ENCODE measurements around the gene MYL12A. TPM values are rescaled to one million over a fixed set of nuclear protein-coding genes. Genes with fewer than 3 reads are reported as not detected.
A peak's percentile ranks its signal among the peaks of the same experiment; 100 is the strongest.
"Not testable (repeated sequence)": the region's sequence is repeated elsewhere in the genome, so short reads cannot be mapped to it uniquely, and the experiment has no call there.

MYL12A gene
- total and polyA plus RNA-seq, 2 experiments from 2014 or later = 152 to 420 TPM

DNA sequence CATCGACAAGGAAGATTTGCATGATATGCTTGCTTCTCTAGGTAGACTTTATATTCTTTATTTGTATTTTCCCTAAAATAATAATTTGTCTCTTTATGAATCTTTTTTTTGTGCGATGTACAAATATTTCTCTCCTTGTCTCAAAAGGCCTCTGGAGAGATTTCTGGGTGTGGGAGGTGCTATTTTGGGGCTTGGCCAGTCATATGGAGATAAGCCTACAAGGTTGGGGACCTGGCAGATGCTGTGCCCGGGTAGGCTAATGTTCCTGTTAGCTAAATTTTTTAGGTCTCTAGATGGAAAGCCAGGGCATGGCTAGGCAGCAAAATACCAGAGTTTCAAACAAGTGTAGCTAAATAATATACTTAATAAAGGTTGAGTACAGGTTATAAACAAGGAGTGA lies 25.4 kb downstream of the MYL12A start:
- TF ChIP-seq, protein P1, sequence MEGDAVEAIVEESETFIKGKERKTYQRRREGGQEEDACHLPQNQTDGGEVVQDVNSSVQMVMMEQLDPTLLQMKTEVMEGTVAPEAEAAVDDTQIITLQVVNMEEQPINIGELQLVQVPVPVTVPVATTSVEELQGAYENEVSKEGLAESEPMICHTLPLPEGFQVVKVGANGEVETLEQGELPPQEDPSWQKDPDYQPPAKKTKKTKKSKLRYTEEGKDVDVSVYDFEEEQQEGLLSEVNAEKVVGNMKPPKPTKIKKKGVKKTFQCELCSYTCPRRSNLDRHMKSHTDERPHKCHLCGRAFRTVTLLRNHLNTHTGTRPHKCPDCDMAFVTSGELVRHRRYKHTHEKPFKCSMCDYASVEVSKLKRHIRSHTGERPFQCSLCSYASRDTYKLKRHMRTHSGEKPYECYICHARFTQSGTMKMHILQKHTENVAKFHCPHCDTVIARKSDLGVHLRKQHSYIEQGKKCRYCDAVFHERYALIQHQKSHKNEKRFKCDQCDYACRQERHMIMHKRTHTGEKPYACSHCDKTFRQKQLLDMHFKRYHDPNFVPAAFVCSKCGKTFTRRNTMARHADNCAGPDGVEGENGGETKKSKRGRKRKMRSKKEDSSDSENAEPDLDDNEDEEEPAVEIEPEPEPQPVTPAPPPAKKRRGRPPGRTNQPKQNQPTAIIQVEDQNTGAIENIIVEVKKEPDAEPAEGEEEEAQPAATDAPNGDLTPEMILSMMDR (IDR thresholded peaks at IDR 0.05; ENCODE audit: low read depth, low read length) = no peak
- H3K9me3 ChIP-seq (ENCODE audit: low read depth) = no peaks in the 10 kb centered on the region
- H3K4me3 ChIP-seq = no peak overlapping the region
- DNase-seq (ENCODE audit: low read depth in 1 of 2, low spot score in 1 of 2) = no peak
- peaks cover 26% of the 10 kb centered on the region for H3K36me3 ChIP-seq
- no peaks in the 10 kb centered on the region for H3K4me1 ChIP-seq (ENCODE audit: low read depth)
- no peak overlapping the region for H3K27ac ChIP-seq
- H3K27me3 ChIP-seq = no peaks in the 10 kb centered on the region

DNA sequence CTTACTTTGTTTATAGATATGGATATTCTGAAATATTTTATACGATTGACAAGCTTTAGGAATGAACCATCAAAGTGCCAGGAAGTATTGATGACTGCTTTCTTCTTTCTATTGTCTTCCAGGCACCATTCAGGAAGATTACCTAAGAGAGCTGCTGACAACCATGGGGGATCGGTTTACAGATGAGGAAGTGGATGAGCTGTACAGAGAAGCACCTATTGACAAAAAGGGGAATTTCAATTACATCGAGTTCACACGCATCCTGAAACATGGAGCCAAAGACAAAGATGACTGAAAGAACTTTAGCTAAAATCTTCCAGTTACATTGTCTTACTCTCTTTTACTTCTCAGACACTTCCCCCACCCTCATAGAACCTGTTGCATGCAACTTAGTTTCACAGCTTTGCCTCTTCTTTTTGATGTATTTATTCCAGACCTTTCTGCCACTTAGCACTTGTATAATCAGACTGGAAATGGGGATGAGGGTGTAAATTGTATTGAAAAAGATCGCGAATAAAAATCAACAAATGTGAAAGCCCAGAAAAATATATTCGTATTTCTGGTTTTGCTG lies 30.1 kb downstream of the MYL12A start:
- not testable (repeated sequence) for DNase-seq (ENCODE audit: low read depth in 1 of 2, low spot score in 1 of 2); H3K4me1 ChIP-seq (ENCODE audit: low read depth); H3K27ac ChIP-seq; H3K9me3 ChIP-seq (ENCODE audit: low read depth); H3K27me3 ChIP-seq; H3K4me3 ChIP-seq
- peaks cover 27% of the 10 kb centered on the region for H3K36me3 ChIP-seq

DNA sequence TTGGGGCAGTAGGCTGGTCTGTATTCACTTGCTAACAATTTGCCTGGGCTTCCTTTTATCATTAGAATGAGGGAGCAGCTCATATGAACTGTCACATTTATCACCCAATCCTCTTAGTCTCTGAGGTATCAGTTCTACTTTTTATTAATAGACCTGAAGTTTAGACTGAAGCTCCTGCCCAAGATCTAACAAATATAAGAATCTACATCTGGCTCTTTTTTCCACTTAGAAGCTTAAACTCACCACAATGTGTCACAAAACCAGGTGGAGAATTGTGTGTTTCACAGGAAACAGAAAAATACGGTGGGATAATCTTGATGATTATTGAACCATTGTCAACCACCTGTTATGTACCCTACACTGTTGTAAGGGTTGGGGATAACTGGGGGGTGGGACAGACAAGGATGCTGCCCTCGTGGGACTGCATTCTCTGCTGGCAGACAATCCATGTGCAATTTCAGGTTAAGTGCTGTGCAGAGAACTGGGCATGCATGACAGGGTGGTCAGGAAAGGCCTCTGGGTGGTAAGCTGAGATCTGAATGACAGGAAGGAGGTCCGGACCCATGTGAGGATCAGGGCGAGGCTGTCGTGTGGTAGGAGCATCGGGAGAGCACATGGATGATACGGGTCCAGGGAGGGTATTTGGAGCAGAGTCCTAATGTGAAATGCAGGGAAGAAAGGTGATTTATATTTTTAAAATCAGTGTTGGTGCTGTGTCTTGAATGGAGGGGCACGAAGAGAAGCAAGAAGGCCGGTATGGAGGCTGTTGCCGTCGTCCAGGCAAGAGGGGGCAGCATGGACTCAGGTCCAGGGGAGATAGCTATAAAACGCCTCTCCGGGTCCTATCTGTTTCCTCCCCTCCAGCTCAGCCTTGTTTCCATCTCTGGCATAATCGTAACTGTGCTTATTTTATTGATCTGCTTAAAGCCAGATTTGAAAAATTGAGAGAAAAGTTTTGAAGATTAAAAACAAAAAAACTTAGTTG lies 31.9 kb downstream of the MYL12A start:
- H3K27me3 ChIP-seq = no peaks in the 10 kb centered on the region
- peaks cover 27% of the 10 kb centered on the region for H3K36me3 ChIP-seq
- no peaks in the 10 kb centered on the region for H3K4me1 ChIP-seq (ENCODE audit: low read depth)
- no peak overlapping the region for H3K27ac ChIP-seq
- TF ChIP-seq, protein P1 (IDR thresholded peaks at IDR 0.05; ENCODE audit: low read depth, low read length) = no peak
- no peak for DNase-seq (ENCODE audit: low read depth in 1 of 2, low spot score in 1 of 2)
- no peaks in the 10 kb centered on the region for H3K9me3 ChIP-seq (ENCODE audit: low read depth)
- H3K4me3 ChIP-seq = no peak overlapping the region

DNA sequence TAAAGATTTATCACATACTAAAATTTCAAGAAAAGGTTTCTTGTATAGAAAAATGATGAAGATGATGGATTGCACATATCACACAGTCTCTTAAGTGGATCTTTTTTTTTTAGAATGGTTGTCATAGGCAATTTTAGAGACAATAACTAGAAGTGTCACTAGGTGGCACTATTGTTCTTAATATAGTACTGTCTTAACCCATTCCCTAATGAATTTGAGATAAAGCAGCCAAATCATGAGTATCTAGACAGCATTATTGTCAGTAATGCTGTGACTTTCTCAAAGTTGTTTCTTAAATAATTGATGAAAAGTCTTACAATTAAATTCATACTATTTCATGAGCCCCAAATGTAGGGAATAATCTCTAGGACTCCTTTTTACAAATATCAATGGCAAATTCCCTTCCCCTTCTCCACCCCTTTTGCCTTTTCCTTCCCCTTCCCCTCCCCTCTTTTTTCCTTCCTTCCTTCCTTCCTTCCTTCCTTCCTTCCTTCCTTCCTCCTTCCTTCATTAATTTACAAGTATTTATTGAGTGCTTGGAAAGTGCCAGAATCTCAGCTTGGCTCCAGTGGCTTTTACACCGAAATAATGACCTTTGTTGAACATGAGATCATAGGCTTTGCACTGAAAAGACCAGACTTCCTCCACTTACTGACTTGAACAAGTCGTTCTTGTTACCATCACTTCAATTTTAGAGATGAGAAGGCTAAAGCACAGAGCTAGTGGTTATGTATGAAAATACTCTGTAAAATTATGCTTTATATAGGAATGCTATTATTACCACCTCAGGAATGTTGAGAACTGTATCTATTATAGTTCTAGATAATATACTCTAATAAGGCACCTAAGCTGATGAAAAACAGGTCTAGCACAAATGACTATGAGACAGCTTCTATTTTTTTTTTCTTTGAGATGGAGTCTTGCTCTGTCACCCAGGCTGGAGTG lies 34.1 kb downstream of the MYL12A start:
- no peaks in the 10 kb centered on the region for H3K27me3 ChIP-seq
- TF ChIP-seq, protein P1 (IDR thresholded peaks at IDR 0.05; ENCODE audit: low read depth, low read length) = peak; percentile 42
- H3K27ac ChIP-seq = peak overlapping the region; percentile 34
- peak; percentile 85 to 88 for DNase-seq (ENCODE audit: low read depth in 1 of 2, low spot score in 1 of 2)
- no peaks in the 10 kb centered on the region for H3K4me1 ChIP-seq (ENCODE audit: low read depth)
- H3K36me3 ChIP-seq = peaks cover 11% of the 10 kb centered on the region
- no peaks in the 10 kb centered on the region for H3K9me3 ChIP-seq (ENCODE audit: low read depth)
- H3K4me3 ChIP-seq = no peak overlapping the region

DNA sequence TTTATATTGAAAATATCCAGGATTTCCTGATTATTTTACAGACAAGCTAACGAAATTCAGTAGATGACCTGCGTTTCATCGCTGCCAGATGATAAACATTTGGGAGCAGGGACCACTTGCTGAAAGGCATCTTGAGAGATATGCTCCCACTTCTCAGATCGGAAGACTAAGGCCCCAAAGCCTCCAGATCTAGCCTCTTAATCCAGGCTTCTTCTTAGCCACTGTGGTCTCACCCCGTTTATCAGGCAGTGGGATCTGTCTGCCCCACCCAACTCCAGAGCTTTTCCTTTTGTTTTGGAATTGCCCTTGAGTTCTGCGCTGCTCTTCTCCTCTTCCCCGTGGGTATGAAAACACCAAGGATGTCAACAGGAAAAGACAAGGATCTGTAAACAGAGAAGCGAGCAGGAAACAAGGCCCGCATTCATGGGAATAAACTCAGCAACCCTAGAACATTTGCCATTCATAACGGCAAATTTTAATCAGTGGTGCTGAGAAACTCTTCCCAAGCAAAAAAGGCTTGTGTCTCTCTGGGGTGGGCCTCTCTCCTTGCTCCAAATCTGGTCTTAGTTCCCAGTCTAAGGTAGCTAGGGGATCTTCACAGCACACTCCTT lies 35.8 kb downstream of the MYL12A start:
- TF ChIP-seq, protein P1 (IDR thresholded peaks at IDR 0.05; ENCODE audit: low read depth, low read length) = no peak
- H3K36me3 ChIP-seq = no peaks in the 10 kb centered on the region
- H3K27me3 ChIP-seq = no peaks in the 10 kb centered on the region
- no peak for DNase-seq (ENCODE audit: low read depth in 1 of 2, low spot score in 1 of 2)
- no peaks in the 10 kb centered on the region for H3K9me3 ChIP-seq (ENCODE audit: low read depth)
- no peak overlapping the region for H3K4me3 ChIP-seq
- H3K4me1 ChIP-seq (ENCODE audit: low read depth) = no peaks in the 10 kb centered on the region
- no peak overlapping the region for H3K27ac ChIP-seq

Measured in cardiac muscle cell (in vitro differentiated cells and primary cell).